NCI-H82 treated with DMSO at 0.1 percent for 48 hours (cell line): ENCODE results near the gene SLC22A16.
"Not testable (repeated sequence)": the region's sequence is repeated elsewhere in the genome, so short reads cannot be mapped to it uniquely, and the experiment has no call there.

Experiments
- DNase-seq: peaks from one replicate; lab custom pipeline; 2025; ENCODE audit not compliant: unreplicated experiment; lab: John Stamatoyannopoulos, UW

Gene SLC22A16

DNA sequence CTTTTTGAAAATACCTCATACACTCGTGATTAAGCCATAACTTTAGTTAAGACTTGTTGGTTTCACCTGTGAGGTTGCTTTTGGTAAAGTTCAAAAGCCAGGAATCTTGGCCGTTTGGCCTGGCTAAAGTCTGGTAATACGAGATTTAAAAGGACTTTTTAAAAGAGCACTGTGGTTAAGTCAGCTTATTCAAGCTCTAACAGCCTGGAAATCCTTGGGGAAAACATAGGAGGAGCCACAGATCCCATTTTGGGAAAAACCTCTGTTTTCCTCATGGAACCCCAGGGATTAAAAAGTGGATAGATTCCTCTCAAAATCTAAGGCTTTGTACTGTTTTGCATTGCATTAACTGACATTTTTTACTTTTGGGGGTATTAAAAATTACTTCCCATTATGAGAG, 13.7 kb upstream of the SLC22A16 start:
- no peak for DNase-seq

- DNase-seq = no peak
Observed at GRCh38 chr6:110488606-110489190, 12.3 kb upstream of the SLC22A16 start.

- DNase-seq = not testable (repeated sequence)
Observed at GRCh38 chr6:110487968-110488381, 11.6 kb upstream of the SLC22A16 start.

DNA sequence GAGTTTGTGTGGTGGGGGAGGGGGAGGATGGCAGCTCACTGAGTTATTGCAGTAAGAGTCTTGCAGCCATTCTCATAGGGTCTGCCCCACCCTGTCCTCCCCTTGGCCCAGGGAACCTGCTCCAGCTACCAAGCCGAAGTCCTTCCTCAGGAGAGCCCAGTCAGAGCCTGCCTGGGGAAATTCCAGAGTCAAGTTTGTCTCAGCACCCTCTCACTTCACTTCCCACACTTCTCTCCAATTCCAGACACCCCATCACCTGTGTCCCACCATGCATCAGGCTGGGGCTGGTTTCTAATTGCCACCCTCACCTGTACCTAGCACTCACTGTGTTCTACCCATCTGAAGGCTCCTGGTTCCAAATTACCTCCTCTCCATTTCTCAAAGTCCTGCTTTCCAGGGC, 10.3 kb upstream of the SLC22A16 start:
- DNase-seq = no peak

GRCh38 chr6:110485491-110485890, 9.1 kb upstream of the SLC22A16 start:
- no peak for DNase-seq

GRCh38 chr6:110484321-110484720, 7.9 kb upstream of the SLC22A16 start:
- DNase-seq = no peak

GRCh38 chr6:110482774-110483400, 6.5 kb upstream of the SLC22A16 start:
- no peak for DNase-seq

- DNase-seq = no peak
Observed at GRCh38 chr6:110481081-110481480, 4.7 kb upstream of the SLC22A16 start.

DNA sequence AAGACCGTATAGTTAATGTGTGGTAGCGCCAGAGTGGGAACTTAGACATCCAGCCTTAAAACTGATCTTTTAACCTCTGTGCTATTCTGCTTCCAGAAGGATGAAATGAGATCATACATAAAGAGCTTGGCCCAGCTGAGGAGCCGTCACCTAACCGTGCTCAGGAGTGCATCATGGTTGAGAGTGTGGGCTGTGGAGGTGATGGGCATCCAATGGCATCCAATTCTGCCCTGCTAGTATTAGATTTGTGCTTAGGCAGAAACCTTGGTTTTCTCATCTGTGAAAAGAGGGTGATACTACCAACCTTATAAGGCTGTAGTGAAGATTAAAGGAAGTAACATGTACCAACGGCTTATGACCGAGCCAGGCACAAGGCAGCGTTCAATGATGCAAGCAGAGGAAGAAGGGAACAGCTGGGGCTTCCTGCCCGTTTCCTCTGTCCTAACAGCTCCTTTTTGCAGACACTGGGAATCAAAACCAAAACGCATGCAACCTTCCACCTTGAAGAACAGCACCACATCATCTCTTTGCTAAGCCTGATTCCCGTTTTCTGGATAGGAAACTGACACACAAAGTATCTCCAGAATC, 1.3 kb downstream of the SLC22A16 start:
- DNase-seq = no peak

DNA sequence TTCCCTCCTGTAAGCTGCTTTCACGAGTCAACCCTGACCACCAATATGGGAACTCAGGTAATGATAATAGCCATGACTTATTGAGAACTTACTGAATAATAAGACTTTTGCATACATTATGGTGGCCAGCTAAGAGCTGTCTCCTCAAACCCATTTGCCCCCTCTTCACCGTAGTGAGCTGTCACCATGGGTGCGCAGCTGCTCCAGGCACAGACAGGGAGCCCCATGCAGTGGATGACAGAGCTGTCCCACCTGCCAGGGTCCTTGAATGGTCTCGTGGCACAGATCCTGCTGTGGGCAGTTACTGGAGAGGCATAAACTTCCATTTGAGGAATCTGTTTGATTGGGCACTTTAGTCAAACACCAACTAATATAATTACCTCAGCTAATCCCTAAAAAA, 1.9 kb downstream of the SLC22A16 start:
- DNase-seq = no peak

DNA sequence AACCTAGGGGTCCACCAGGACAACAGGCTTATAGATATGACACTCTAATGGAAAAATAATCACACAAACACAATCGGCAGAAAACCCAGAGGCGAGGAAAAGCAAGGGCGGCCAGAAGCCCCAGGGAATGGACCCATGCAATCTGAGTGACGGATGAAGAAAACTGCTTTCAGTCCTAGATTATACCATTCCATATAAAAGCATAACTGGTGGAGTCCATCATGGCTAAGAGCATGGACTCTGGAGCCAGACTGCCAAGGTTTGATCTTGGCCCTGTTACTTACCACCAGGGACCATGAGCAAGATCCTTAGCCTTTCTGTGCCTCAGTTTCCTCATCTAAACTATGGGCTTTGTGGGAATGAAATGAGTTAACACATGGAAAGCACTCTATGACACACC, 3.7 kb downstream of the SLC22A16 start:
- no peak for DNase-seq

GRCh38 chr6:110471726-110472365, 4.6 kb downstream of the SLC22A16 start:
- DNase-seq = no peak

DNA sequence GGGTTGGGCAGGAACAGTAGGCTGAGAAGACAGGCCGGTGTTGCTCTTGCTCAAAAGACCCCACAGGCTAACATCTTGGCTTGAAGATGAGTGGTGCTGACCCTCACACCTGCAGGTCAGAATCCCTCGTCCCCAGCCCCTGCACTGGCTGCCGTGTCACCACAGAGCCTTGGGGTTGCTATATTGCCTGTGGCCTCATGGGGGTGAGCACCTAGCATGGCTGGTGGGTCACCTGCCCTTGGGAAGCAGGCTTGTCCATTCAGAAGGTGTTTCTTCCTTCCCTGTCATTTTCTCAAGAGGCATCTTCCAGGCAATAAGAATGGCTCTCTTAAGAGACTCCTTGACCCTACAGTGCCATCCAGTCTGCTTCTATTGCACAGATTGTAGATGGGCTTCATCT, 7.7 kb downstream of the SLC22A16 start:
- DNase-seq = no peak

DNA sequence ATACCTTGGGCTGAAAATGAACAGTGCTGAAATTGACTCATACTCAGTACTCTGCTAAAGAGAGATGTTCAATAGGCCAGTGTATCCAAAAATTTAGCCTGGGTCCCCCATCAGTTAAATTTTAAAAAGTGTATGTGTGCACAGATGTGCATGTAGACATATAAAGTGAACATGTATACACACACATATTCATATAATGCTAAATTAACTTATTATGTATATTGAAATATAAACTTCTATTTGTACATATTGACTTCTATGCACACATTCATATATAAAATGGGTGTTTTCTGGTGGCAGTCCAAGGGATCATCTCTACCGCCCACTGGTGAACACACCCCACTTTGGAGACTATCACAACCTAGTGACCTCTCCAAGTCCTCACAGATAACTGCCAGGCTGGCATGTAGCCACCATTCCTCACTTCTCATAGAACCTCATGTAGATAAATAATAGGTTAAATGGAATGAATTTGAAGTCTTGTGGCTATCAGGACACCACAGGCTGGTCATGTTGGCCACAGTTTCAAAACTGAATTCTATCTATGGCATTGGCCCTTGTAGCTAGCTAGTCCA, 8.8 kb downstream of the SLC22A16 start:
- DNase-seq = no peak

DNA sequence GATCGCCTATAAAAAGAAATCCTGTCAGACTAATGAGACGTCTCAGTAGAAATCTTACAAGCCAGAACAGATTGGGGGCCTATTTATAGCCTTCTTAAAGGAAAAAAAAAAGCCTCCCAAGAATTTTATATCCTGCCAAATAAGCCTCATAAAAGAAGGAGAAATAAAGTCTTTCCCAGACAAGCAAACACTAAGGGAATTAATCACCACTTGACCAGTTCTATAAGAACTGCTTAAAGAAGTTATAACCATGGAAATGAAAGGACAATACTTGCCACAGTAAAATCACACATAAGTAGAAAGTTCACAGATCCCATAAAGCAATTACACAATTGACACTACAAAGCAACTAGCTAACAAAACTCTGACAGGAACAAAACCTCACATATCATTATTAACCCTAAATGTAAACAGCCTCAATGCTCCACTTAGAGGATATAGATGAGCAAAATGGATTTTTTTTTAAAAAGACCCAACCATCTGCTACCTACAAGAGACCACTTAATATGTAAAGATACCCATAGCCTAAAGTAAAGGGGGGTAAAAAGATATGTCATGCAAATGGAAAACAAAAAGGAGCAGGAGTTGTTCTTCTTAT, 13.4 kb downstream of the SLC22A16 start:
- DNase-seq = no peak

- DNase-seq = no peak
Observed at GRCh38 chr6:110461376-110461775, 15.0 kb downstream of the SLC22A16 start.

DNA sequence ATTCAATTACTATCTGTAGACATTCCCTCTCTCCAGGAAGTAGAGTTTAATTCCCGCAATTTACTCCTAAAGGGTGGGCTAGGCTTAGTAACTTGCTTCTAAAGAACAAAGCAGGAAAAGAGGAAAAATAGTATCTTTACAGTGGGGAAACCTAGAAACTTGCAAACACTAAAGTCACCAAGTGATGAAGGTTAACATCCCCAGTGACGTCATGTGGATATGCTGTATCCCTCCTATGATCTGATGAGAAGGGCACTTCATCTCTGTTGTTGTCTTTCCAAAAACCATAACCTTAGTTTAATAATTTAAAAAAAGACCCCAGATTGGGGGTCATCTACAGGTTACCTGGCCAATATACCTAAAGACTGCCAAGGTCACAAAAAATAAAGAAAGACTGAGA, 17.3 kb downstream of the SLC22A16 start:
- no peak for DNase-seq

- DNase-seq = no peak
Observed at GRCh38 chr6:110458476-110458875, 17.9 kb downstream of the SLC22A16 start.

DNA sequence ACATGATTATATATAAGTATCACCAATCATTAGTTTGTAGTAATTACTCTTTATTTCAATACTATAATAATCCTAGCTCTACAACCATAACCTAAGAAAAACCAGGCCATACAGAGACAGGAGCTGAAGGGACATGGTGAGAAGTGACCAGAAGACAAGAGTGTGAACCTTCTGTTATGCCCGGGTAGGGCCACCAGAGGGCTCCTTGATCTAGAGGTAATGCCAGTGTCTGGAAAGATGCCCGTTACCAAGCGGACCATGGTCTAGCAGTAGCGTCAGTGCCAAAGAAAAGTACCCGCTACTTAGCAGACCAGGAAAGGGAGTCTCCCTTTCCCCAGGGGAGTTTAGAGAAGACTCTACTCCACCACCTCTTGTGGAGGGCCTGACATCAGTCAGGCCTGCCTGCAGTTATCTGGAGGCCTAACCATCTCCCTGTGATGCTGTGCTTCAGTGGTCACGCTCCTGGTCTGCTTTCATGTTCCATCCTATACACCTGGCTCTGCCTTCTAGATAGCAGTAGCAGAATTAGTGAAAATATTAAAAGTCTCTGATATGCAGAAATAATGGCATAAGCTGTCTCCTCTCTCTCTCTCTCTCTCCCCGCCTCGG, 18.7 kb downstream of the SLC22A16 start:
- not testable (repeated sequence) for DNase-seq

DNA sequence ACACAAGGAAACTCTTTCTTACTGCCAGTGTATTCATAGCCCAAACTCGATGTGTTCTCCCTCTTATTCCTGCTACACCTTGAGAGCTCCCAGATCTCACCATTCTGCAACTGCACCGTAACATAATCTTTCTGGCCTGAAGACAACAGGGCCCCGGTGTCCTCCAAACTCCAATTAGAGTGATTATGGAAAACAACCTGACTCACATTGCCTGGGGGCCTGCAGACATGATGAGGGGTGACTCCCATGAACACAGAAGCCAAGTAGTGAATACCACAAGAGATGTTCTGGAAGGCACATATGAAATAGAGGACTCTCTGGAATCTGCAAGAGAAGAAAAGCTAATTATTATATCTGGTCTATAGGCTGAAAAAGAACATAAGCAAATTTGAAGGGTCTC, 19.7 kb downstream of the SLC22A16 start:
- no peak for DNase-seq

DNA sequence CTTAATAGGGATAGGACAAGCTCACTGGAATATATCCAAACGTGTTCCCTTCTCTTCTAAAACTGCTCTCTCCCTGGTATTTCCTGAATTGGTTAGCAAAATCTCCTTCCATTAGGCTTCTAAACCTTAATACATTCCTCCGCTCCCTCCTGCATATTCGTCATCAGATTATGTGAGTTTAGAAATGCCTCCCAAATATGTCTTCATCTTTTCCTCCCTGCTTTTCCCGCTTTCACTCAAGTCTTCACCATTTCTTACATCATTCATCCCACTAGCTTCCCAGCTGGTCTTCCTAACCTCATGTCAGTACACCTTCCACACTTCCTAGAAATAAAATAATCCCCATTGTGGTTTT, 26.9 kb downstream of the SLC22A16 start:
- DNase-seq = no peak
